NCI-H2196 (cell line): ENCODE results near the gene USP9X.
A peak's percentile ranks its signal among the peaks of the same experiment; 100 is the strongest.
"Not testable (repeated sequence)": the region's sequence is repeated elsewhere in the genome, so short reads cannot be mapped to it uniquely, and the experiment has no call there.

Experiments
- DNase-seq: peaks from one replicate; lab custom pipeline; 2025; ENCODE audit not compliant: unreplicated experiment; lab: John Stamatoyannopoulos, UW

The USP9X gene

GRCh38 chrX:41085878-41086626 lies 807 bp downstream of the USP9X start:
- DNase-seq: peak; percentile 3

GRCh38 chrX:41086627-41086932 lies 1.3 kb downstream of the USP9X start:
- DNase-seq: no peak

GRCh38 chrX:41087201-41087600 lies 2.0 kb downstream of the USP9X start:
- no peak for DNase-seq

- no peak for DNase-seq
These were observed 5.5 kb downstream of the USP9X start for GRCh38 chrX:41090568-41091238.

GRCh38 chrX:41092776-41093175 lies 7.5 kb downstream of the USP9X start:
- no peak for DNase-seq

GRCh38 chrX:41095174-41095573 lies 9.9 kb downstream of the USP9X start:
- no peak for DNase-seq

- no peak for DNase-seq
These were observed 10.7 kb downstream of the USP9X start for GRCh38 chrX:41095908-41096307.

GRCh38 chrX:41096339-41096955 lies 11.2 kb downstream of the USP9X start:
- DNase-seq: no peak

- no peak for DNase-seq
These were observed 12.1 kb downstream of the USP9X start for GRCh38 chrX:41097326-41097725.

- DNase-seq: no peak
These were observed 15.0 kb downstream of the USP9X start for GRCh38 chrX:41100200-41100599.

GRCh38 chrX:41100819-41101218 lies 15.6 kb downstream of the USP9X start:
- no peak for DNase-seq

GRCh38 chrX:41105005-41105404 lies 19.8 kb downstream of the USP9X start:
- DNase-seq: no peak

GRCh38 chrX:41106257-41106656 lies 21.0 kb downstream of the USP9X start:
- DNase-seq: not testable (repeated sequence)

GRCh38 chrX:41108007-41108406 lies 22.8 kb downstream of the USP9X start:
- DNase-seq: no peak

- DNase-seq: no peak
These were observed 23.4 kb downstream of the USP9X start for GRCh38 chrX:41108463-41109205.

GRCh38 chrX:41110801-41111625 lies 25.8 kb downstream of the USP9X start:
- DNase-seq: no peak

- peak; percentile 14 for DNase-seq
These were observed 29.8 kb downstream of the USP9X start for GRCh38 chrX:41115104-41115425.

GRCh38 chrX:41116948-41117347 lies 31.7 kb downstream of the USP9X start:
- no peak for DNase-seq

GRCh38 chrX:41118156-41118555 lies 32.9 kb downstream of the USP9X start:
- DNase-seq: no peak

GRCh38 chrX:41119803-41120202 lies 34.6 kb downstream of the USP9X start:
- no peak for DNase-seq

- DNase-seq: no peak
These were observed 36.5 kb downstream of the USP9X start for GRCh38 chrX:41121766-41122165.
